ENCODE data around the gene SHB. TPM values are rescaled to one million over a fixed set of nuclear protein-coding genes. Genes with fewer than 3 reads are reported as not detected.

SHB gene
- total and polyA plus RNA-seq, 2 donors (not counting 1 experiment from before 2014, with no cell fraction given) = 9.9 to 13.9 TPM

- Histone ChIP-seq H3K27me3 (ENCODE audit: control insufficient read depth, insufficient read depth, low read length) (no peaks in the 10 kb centered on the region), H3K79me2 (ENCODE audit: control insufficient read depth, insufficient read depth, low read length) (no peaks in the 10 kb centered on the region), H3K27ac (ENCODE audit: insufficient read depth, low read length) (no peak overlapping the region), H2AFZ (ENCODE audit: low read length) (no peak overlapping the region), H3K9me3 (ENCODE audit: control insufficient read depth, insufficient read depth, low read depth, low read length) (no peaks in the 10 kb centered on the region), H3K4me3 (replicated peaks in 1 of 4; ENCODE audit: control extremely low read depth in 1 of 4, insufficient read depth in 1 of 4, low read depth in 3 of 4, low read length in 4 of 4) (no peak overlapping the region), H3K4me1 (ENCODE audit: control insufficient read depth, extremely low read depth, insufficient read depth, low read length) (peaks cover 7% of the 10 kb centered on the region), H3K36me3 (ENCODE audit: control insufficient read depth, insufficient read depth, low read length) (peaks cover 19% of the 10 kb centered on the region), H3K9ac (ENCODE audit: insufficient read depth, low read length) (no peak overlapping the region), H3K4me2 (ENCODE audit: extremely low read depth, insufficient read depth, low read length) (no peak overlapping the region), H4K20me1 (ENCODE audit: control insufficient read depth, extremely low read depth, insufficient read depth, low read length) (no peaks in the 10 kb centered on the region)
- peak in 1 of 2 donors; percentile 85 for DNase-seq (ENCODE audit: low read depth in 2 of 2)
- peak in 1 of 2 donors; percentile 13 for TF ChIP-seq CTCF (conservative IDR thresholded peaks at IDR 0.05 in 1 of 2, IDR thresholded peaks at IDR 0.05 in 1 of 2; ENCODE audit: low read depth in 1 of 2, low read length in 2 of 2)
- no peak for TF ChIP-seq EZH2 (IDR thresholded peaks at IDR 0.05; ENCODE audit: low read length, missing control alignments)
Observed at GRCh38 chr9:37921546-37922300, 147.3 kb downstream of the SHB start.

GRCh38 chr9:37921168-37921510 lies 147.9 kb downstream of the SHB start:
- Histone ChIP-seq H2AFZ (ENCODE audit: low read length) (no peak overlapping the region), H4K20me1 (ENCODE audit: control insufficient read depth, extremely low read depth, insufficient read depth, low read length) (no peaks in the 10 kb centered on the region), H3K9me3 (ENCODE audit: control insufficient read depth, insufficient read depth, low read depth, low read length) (no peaks in the 10 kb centered on the region), H3K4me3 (replicated peaks in 1 of 4; ENCODE audit: control extremely low read depth in 1 of 4, insufficient read depth in 1 of 4, low read depth in 3 of 4, low read length in 4 of 4) (no peak overlapping the region), H3K4me1 (ENCODE audit: control insufficient read depth, extremely low read depth, insufficient read depth, low read length) (peaks cover 4% of the 10 kb centered on the region), H3K27me3 (ENCODE audit: control insufficient read depth, insufficient read depth, low read length) (no peaks in the 10 kb centered on the region), H3K9ac (ENCODE audit: insufficient read depth, low read length) (no peak overlapping the region), H3K36me3 (ENCODE audit: control insufficient read depth, insufficient read depth, low read length) (peaks cover 21% of the 10 kb centered on the region), H3K79me2 (ENCODE audit: control insufficient read depth, insufficient read depth, low read length) (no peaks in the 10 kb centered on the region), H3K4me2 (ENCODE audit: extremely low read depth, insufficient read depth, low read length) (no peak overlapping the region), H3K27ac (ENCODE audit: insufficient read depth, low read length) (no peak overlapping the region)
- no peak for DNase-seq (ENCODE audit: low read depth in 2 of 2)
- TF ChIP-seq CTCF (conservative IDR thresholded peaks at IDR 0.05 in 1 of 2, IDR thresholded peaks at IDR 0.05 in 1 of 2; ENCODE audit: low read depth in 1 of 2, low read length in 2 of 2) (no peak), EZH2 (IDR thresholded peaks at IDR 0.05; ENCODE audit: low read length, missing control alignments) (no peak)

GRCh38 chr9:37920471-37921167 lies 148.4 kb downstream of the SHB start:
- H3K4me2 ChIP-seq (ENCODE audit: extremely low read depth, insufficient read depth, low read length) = no peak overlapping the region

More at GRCh38 chr9:37920471-37921167, 148.4 kb downstream of the SHB start:
- no peak overlapping the region for H3K4me3 ChIP-seq (replicated peaks in 1 of 4; ENCODE audit: control extremely low read depth in 1 of 4, insufficient read depth in 1 of 4, low read depth in 3 of 4, low read length in 4 of 4)
- TF ChIP-seq EZH2 (IDR thresholded peaks at IDR 0.05; ENCODE audit: low read length, missing control alignments) = no peak
- no peak for TF ChIP-seq CTCF (conservative IDR thresholded peaks at IDR 0.05 in 1 of 2, IDR thresholded peaks at IDR 0.05 in 1 of 2; ENCODE audit: low read depth in 1 of 2, low read length in 2 of 2)
- H3K79me2 ChIP-seq (ENCODE audit: control insufficient read depth, insufficient read depth, low read length) = no peaks in the 10 kb centered on the region
- no peaks in the 10 kb centered on the region for H4K20me1 ChIP-seq (ENCODE audit: control insufficient read depth, extremely low read depth, insufficient read depth, low read length)
- no peaks in the 10 kb centered on the region for H3K27me3 ChIP-seq (ENCODE audit: control insufficient read depth, insufficient read depth, low read length)
- no peak for DNase-seq (ENCODE audit: low read depth in 2 of 2)
- H3K9me3 ChIP-seq (ENCODE audit: control insufficient read depth, insufficient read depth, low read depth, low read length) = no peaks in the 10 kb centered on the region
- H2AFZ ChIP-seq (ENCODE audit: low read length) = no peak overlapping the region
- H3K36me3 ChIP-seq (ENCODE audit: control insufficient read depth, insufficient read depth, low read length) = peaks cover 23% of the 10 kb centered on the region
- no peak overlapping the region for H3K9ac ChIP-seq (ENCODE audit: insufficient read depth, low read length)
- H3K4me1 ChIP-seq (ENCODE audit: control insufficient read depth, extremely low read depth, insufficient read depth, low read length) = peaks cover 4% of the 10 kb centered on the region
- no peak overlapping the region for H3K27ac ChIP-seq (ENCODE audit: insufficient read depth, low read length)
